Trophoblast cell (in vitro differentiated cells and primary cell): Measurements from ENCODE around the gene ITGAL.

ENCODE experiments used
- DNase-seq, 2 donors: peaks; one replicate each; pipeline ENCODE4 v3.0.0-alpha.2; 2016
- H2AFZ ChIP-seq: 2 replicates; pipeline ENCODE4 v1.6.1; 2013; ENCODE audit warnings: low read length, moderate library complexity, mild to moderate bottlenecking; ENCODE audit not compliant: insufficient read depth, poor library complexity
- H2AK5ac ChIP-seq: 2 replicates; pipeline ENCODE4 v1.6.1; 2013; ENCODE audit warnings: mild to moderate bottlenecking, low read length
- H2BK120ac ChIP-seq: 2 replicates; pipeline ENCODE4 v1.6.1; 2013; ENCODE audit warnings: low read length, mild to moderate bottlenecking, moderate library complexity; ENCODE audit not compliant: insufficient read depth, poor library complexity
- H2BK12ac ChIP-seq: 2 replicates; pipeline ENCODE4 v1.6.1; 2013; ENCODE audit warnings: mild to moderate bottlenecking, low read length, moderate library complexity
- H2BK5ac ChIP-seq: 2 replicates; pipeline ENCODE4 v1.6.1; 2013; ENCODE audit warnings: low read length, low read depth, moderate library complexity, mild to moderate bottlenecking; ENCODE audit not compliant: poor library complexity
- H3K14ac ChIP-seq: 2 replicates; pipeline ENCODE4 v1.6.1; 2013; ENCODE audit warnings: mild to moderate bottlenecking, low read length
- H3K18ac ChIP-seq: 2 replicates; pipeline ENCODE4 v1.6.1; 2013; ENCODE audit warnings: mild to moderate bottlenecking, low read length
- H3K23ac ChIP-seq: 2 replicates; pipeline ENCODE4 v1.6.1; 2013; ENCODE audit warnings: low read length
- H3K27ac ChIP-seq: 2 replicates; pipeline ENCODE4 v1.5.1; 2013; ENCODE audit warnings: low read depth, mild to moderate bottlenecking, inconsistent platforms, low read length, moderate library complexity
- H3K27me3 ChIP-seq: 2 replicates; pipeline ENCODE4 v1.6.1; 2013; ENCODE audit warnings: inconsistent platforms, mild to moderate bottlenecking, low read length, moderate library complexity; ENCODE audit not compliant: insufficient read depth
- H3K36me3 ChIP-seq, 2 experiments: 1 replicate in 1 of 2; 2 replicates in 1 of 2; pipeline ENCODE4 v1.6.1; 2013; ENCODE audit warnings: low read length in 2 of 2, mild to moderate bottlenecking in 2 of 2, moderate library complexity in 1 of 2; ENCODE audit not compliant: insufficient read depth in 2 of 2, control insufficient read depth in 1 of 2
- H3K4ac ChIP-seq: 2 replicates; pipeline ENCODE4 v1.6.1; 2013; ENCODE audit warnings: low read depth, mild to moderate bottlenecking, low read length, moderate library complexity
- H3K4me1 ChIP-seq, 2 experiments: 1 replicate in 1 of 2; 2 replicates in 1 of 2; pipeline ENCODE4 v1.6.1; 2013; ENCODE audit warnings: low read length in 2 of 2, mild to moderate bottlenecking in 2 of 2, moderate library complexity in 1 of 2; ENCODE audit not compliant: insufficient read depth in 2 of 2, control insufficient read depth in 1 of 2
- H3K4me2 ChIP-seq: 2 replicates; pipeline ENCODE4 v1.6.1; 2013; ENCODE audit warnings: inconsistent platforms, mild to moderate bottlenecking, low read length, moderate library complexity
- H3K4me3 ChIP-seq: 2 replicates; pipeline ENCODE4 v1.5.1; 2013; ENCODE audit warnings: mild to moderate bottlenecking, low read depth, low read length, inconsistent platforms
- H3K79me1 ChIP-seq: one replicate; pipeline ENCODE4 v1.6.1; 2013; ENCODE audit warnings: low read length
- H3K79me2 ChIP-seq: 2 replicates; pipeline ENCODE4 v1.6.1; 2013; ENCODE audit warnings: low read length, mild to moderate bottlenecking; ENCODE audit not compliant: control insufficient read depth, insufficient read depth, poor library complexity
- H3K9ac ChIP-seq: 2 replicates; pipeline ENCODE4 v1.6.1; 2013; ENCODE audit warnings: mild to moderate bottlenecking, low read length
- H3K9me3 ChIP-seq: 2 replicates; pipeline ENCODE4 v1.6.1; 2013; ENCODE audit warnings: low read depth, mild to moderate bottlenecking, control low read depth, inconsistent platforms, low read length; ENCODE audit not compliant: insufficient read depth
- H4K12ac ChIP-seq: 2 replicates; pipeline ENCODE4 v1.6.1; 2013; ENCODE audit warnings: low read depth, mild to moderate bottlenecking, low read length, moderate library complexity
- H4K8ac ChIP-seq: 2 replicates; pipeline ENCODE4 v1.6.1; 2013; ENCODE audit warnings: low read depth, mild to moderate bottlenecking, low read length, moderate library complexity
- H4K91ac ChIP-seq: one replicate; pipeline ENCODE4 v1.6.1; 2013; ENCODE audit warnings: low read depth, mild to moderate bottlenecking, low read length, moderate library complexity
- WGBS: extraction: QIAGEN DNeasy Blood & Tissue Kit; methylation state at CpG from one replicate; pipeline ENCODE4 v1.1.7; 2013; ENCODE audit warnings: missing lambda C conversion rate; ENCODE audit not compliant: insufficient read length, insufficient coverage; ENCODE audit errors: extremely low coverage; 5-methylcytosine and 5-hydroxymethylcytosine counted together

The ITGAL gene

GRCh38 chr16:30509081-30509765 lies 36.7 kb downstream of the ITGAL start:
- Histone ChIP-seq H3K4me3 (no peak overlapping the region), H2BK120ac (no peak overlapping the region), H3K79me1 (no peaks in the 10 kb centered on the region), H2BK12ac (no peak overlapping the region), H3K18ac (no peak overlapping the region), H2AK5ac (no peak overlapping the region), H2BK5ac (no peak overlapping the region), H4K8ac (no peak overlapping the region), H3K23ac (no peak overlapping the region), H4K91ac (no peak overlapping the region), H3K27me3 (no peaks in the 10 kb centered on the region), H3K9ac (no peak overlapping the region), H3K36me3 (no peaks in the 10 kb centered on the region), H3K4ac (no peak overlapping the region), H2AFZ (no peak overlapping the region), H3K79me2 (no peaks in the 10 kb centered on the region), H4K12ac (no peak overlapping the region), H3K4me2 (no peak overlapping the region), H3K9me3 (no peaks in the 10 kb centered on the region), H3K14ac (no peak overlapping the region), H3K27ac (no peak overlapping the region), H3K4me1 (no peaks in the 10 kb centered on the region)
- WGBS = no CpG with 5 or more reads among the region's 4 CpGs
- no peak for DNase-seq

- no peak overlapping the region for H2BK5ac ChIP-seq
- H3K27me3 ChIP-seq = no peaks in the 10 kb centered on the region
- H4K91ac ChIP-seq = no peak overlapping the region
- H2BK12ac ChIP-seq = no peak overlapping the region
- H3K4me2 ChIP-seq = no peak overlapping the region
- H3K36me3 ChIP-seq = no peaks in the 10 kb centered on the region
- DNase-seq = no peak
- H4K12ac ChIP-seq = no peak overlapping the region
- no peaks in the 10 kb centered on the region for H3K79me1 ChIP-seq
- no peaks in the 10 kb centered on the region for H3K79me2 ChIP-seq
- no peak overlapping the region for H2AFZ ChIP-seq
- no peak overlapping the region for H3K4ac ChIP-seq
- no peak overlapping the region for H3K27ac ChIP-seq
- WGBS = no CpG with 5 or more reads among the region's 4 CpGs
- no peak overlapping the region for H3K14ac ChIP-seq
- no peak overlapping the region for H2AK5ac ChIP-seq
- no peaks in the 10 kb centered on the region for H3K9me3 ChIP-seq
- H3K4me1 ChIP-seq = no peaks in the 10 kb centered on the region
- H3K23ac ChIP-seq = no peak overlapping the region
- no peak overlapping the region for H4K8ac ChIP-seq
- H3K4me3 ChIP-seq = no peak overlapping the region
- H2BK120ac ChIP-seq = no peak overlapping the region
- no peak overlapping the region for H3K9ac ChIP-seq
- H3K18ac ChIP-seq = no peak overlapping the region
Observed at GRCh38 chr16:30510376-30510938, 37.9 kb downstream of the ITGAL start.

GRCh38 chr16:30511509-30511908 lies 39.0 kb downstream of the ITGAL start:
- Histone ChIP-seq H2BK120ac (no peak overlapping the region), H3K4me1 (no peaks in the 10 kb centered on the region), H3K4ac (no peak overlapping the region), H4K12ac (no peak overlapping the region), H2AFZ (no peak overlapping the region), H4K91ac (no peak overlapping the region), H4K8ac (no peak overlapping the region), H3K23ac (no peak overlapping the region), H3K4me2 (no peak overlapping the region), H3K9ac (no peak overlapping the region), H3K9me3 (no peaks in the 10 kb centered on the region), H3K79me1 (no peaks in the 10 kb centered on the region), H2BK5ac (no peak overlapping the region), H3K14ac (no peak overlapping the region), H2AK5ac (no peak overlapping the region), H3K4me3 (no peak overlapping the region), H3K27me3 (no peaks in the 10 kb centered on the region), H3K27ac (no peak overlapping the region), H3K79me2 (no peaks in the 10 kb centered on the region), H3K18ac (no peak overlapping the region), H3K36me3 (no peaks in the 10 kb centered on the region), H2BK12ac (no peak overlapping the region)
- DNase-seq = no peak
- WGBS = no CpG with 5 or more reads among the region's 3 CpGs

- H4K8ac ChIP-seq = no peak overlapping the region
Observed at GRCh38 chr16:30515275-30515674, 42.7 kb downstream of the ITGAL start.

More at GRCh38 chr16:30515275-30515674, 42.7 kb downstream of the ITGAL start:
- Histone ChIP-seq H3K79me2 (no peaks in the 10 kb centered on the region), H3K14ac (no peak overlapping the region), H3K9me3 (no peaks in the 10 kb centered on the region), H3K9ac (no peak overlapping the region), H3K4me3 (no peak overlapping the region), H2BK5ac (no peak overlapping the region), H4K12ac (no peak overlapping the region), H3K36me3 (no peaks in the 10 kb centered on the region), H3K27ac (no peak overlapping the region), H3K79me1 (no peaks in the 10 kb centered on the region), H4K91ac (no peak overlapping the region), H3K4me2 (no peak overlapping the region), H2AK5ac (no peak overlapping the region), H2BK12ac (no peak overlapping the region), H3K23ac (no peak overlapping the region), H3K4me1 (no peaks in the 10 kb centered on the region), H2BK120ac (no peak overlapping the region), H3K4ac (no peak overlapping the region), H3K18ac (no peak overlapping the region), H2AFZ (no peak overlapping the region), H3K27me3 (no peaks in the 10 kb centered on the region)
- no CpG with 5 or more reads among the region's 2 CpGs for WGBS
- no peak for DNase-seq
